ENCODE measurements around the gene EML4. TPM values are rescaled to one million over a fixed set of nuclear protein-coding genes. Genes with fewer than 3 reads are reported as not detected.
"Not testable (repeated sequence)": the region's sequence is repeated elsewhere in the genome, so short reads cannot be mapped to it uniquely, and the experiment has no call there.

Gene EML4
- total RNA-seq, 3 donors from 2014 or later: 57.1 to 60.0 (median 58.2) TPM

DNA sequence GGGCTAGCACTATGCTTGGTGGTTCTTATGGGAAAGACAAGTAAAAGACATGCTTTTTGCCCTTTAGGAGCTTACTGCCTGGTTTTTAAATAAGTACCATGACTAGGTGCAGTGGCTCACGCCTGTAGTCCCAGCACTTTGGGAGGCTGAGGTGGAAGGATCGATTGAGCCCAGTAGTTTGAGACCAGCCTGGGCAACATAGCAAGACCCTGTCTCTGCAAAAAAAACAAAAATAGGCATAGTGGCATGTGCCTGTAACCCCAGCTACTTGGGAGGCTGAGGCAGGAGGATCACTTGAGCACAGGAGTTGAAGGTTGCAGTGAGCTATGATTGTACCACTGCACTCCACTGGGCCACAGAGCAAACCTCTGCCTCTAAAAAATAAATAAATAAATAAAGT is 4.3 kb downstream of the EML4 start:
- H3K27me3 Mint-ChIP-seq (ENCODE audit: low read depth); H3K9me3 Mint-ChIP-seq; DNase-seq; ATAC-seq; H3K4me3 Mint-ChIP-seq: not testable (repeated sequence)
- Mint-ChIP-seq H3K36me3 (ENCODE audit: insufficient read depth) (peaks cover 12% of the 10 kb centered on the region), H3K4me1 (ENCODE audit: low read depth) (peaks cover 55% of the 10 kb centered on the region)

GRCh38 chr2:42176992-42177738 is 8.0 kb downstream of the EML4 start:
- Mint-ChIP-seq H3K27me3 (ENCODE audit: low read depth) (no peaks in the 10 kb centered on the region), H3K9me3 (no peaks in the 10 kb centered on the region), H3K4me1 (ENCODE audit: low read depth) (peaks cover 79% of the 10 kb centered on the region), H3K36me3 (ENCODE audit: insufficient read depth) (peaks cover 27% of the 10 kb centered on the region), H3K4me3 (no peak overlapping the region)
- no peak for ATAC-seq
- DNase-seq: no peak

DNA sequence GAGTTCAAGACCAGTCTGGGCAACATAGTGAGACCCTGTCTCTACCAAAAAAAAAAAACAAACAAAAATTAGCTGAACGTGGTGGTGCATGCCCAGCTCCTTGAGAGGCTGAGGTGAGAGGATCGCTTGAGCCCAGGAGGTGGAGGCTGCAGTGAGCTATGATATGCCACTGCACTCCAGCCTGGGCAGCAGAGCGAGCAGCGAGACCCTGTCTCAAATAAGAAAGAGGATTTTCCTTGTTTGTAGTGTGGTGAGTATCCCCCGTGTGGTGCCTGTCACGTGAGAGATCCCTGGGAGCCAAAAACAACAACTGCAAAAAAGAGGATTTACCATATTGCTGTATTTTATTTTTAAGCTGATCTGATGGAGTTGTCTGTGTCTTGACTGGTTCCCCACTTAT is 9.2 kb downstream of the EML4 start:
- Mint-ChIP-seq H3K4me3 (no peak overlapping the region), H3K27me3 (ENCODE audit: low read depth) (no peaks in the 10 kb centered on the region), H3K36me3 (ENCODE audit: insufficient read depth) (peaks cover 30% of the 10 kb centered on the region), H3K4me1 (ENCODE audit: low read depth) (peaks cover 79% of the 10 kb centered on the region), H3K9me3 (no peaks in the 10 kb centered on the region)
- ATAC-seq (no peak), DNase-seq (no peak)

DNA sequence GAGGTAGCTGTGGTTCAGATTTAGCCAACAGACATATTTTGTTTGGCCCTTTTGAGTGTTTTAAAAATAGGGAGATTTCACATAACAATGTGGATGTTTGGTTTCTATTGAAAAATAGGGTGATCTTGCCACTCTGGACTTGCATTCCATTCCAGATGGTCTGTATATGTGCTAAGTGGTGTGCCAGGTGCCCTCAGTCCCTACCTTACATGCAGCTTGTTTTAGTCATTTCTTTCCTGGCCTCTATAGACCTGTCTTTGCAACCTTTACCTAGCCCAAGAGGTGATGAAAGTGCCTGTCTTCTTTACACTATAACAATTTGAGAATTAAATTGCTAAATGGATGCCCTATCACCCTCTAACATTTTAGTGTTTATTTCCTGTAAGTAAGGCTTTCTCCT is 11.1 kb downstream of the EML4 start:
- peaks cover 30% of the 10 kb centered on the region for H3K36me3 Mint-ChIP-seq (ENCODE audit: insufficient read depth)
- peaks cover 84% of the 10 kb centered on the region for H3K4me1 Mint-ChIP-seq (ENCODE audit: low read depth)
- H3K9me3 Mint-ChIP-seq: no peaks in the 10 kb centered on the region
- H3K27me3 Mint-ChIP-seq (ENCODE audit: low read depth): no peaks in the 10 kb centered on the region
- no peak overlapping the region for H3K4me3 Mint-ChIP-seq
- DNase-seq: no peak
- peak; percentile 14 to 23 for ATAC-seq

DNA sequence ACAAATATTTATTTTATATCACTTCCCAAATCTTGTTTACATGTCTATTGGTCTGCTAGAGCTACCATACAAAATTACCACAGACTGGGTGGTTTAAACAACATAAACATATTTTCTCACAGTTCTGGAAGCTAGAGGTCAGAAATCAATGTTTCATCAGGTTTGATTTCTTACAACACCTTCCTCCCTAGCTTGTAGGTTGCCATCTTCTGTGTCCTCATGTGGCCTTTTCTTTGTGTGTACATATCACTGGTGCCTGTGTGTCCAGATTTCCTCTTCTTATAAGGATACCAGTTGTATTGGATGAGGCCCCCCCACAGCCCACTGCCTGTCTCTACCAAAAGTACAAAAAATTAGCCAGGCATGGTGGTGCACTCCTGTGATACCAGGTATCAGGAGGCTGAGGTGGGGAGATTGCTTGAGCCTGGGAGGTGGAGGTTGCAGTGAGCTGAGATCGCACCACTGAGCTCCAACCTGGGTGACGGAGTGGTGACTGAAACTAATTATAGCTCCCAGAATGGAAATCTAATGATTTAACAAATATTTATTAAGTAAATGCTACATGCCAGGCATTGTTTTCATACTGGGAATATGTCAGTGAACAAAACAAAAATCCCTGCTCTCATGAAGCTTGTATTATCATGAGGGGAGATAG is 13.6 kb downstream of the EML4 start:
- ATAC-seq: no peak
- no peaks in the 10 kb centered on the region for H3K27me3 Mint-ChIP-seq (ENCODE audit: low read depth)
- no peaks in the 10 kb centered on the region for H3K9me3 Mint-ChIP-seq
- peaks cover 33% of the 10 kb centered on the region for H3K36me3 Mint-ChIP-seq (ENCODE audit: insufficient read depth)
- H3K4me3 Mint-ChIP-seq: no peak overlapping the region
- no peak for DNase-seq
- peaks cover 83% of the 10 kb centered on the region for H3K4me1 Mint-ChIP-seq (ENCODE audit: low read depth)

GRCh38 chr2:42183775-42184174 is 14.6 kb downstream of the EML4 start:
- no peak overlapping the region for H3K4me3 Mint-ChIP-seq
- H3K9me3 Mint-ChIP-seq: no peaks in the 10 kb centered on the region
- ATAC-seq: peak in 1 of 2 donors; percentile 35
- H3K36me3 Mint-ChIP-seq (ENCODE audit: insufficient read depth): peaks cover 29% of the 10 kb centered on the region
- no peak for DNase-seq
- peaks cover 76% of the 10 kb centered on the region for H3K4me1 Mint-ChIP-seq (ENCODE audit: low read depth)
- H3K27me3 Mint-ChIP-seq (ENCODE audit: low read depth): no peaks in the 10 kb centered on the region

GRCh38 chr2:42184346-42184745 is 15.2 kb downstream of the EML4 start:
- H3K9me3 Mint-ChIP-seq: no peaks in the 10 kb centered on the region
- H3K4me1 Mint-ChIP-seq (ENCODE audit: low read depth): peaks cover 74% of the 10 kb centered on the region
- no peak for ATAC-seq
- H3K27me3 Mint-ChIP-seq (ENCODE audit: low read depth): no peaks in the 10 kb centered on the region
- H3K4me3 Mint-ChIP-seq: no peak overlapping the region
- peaks cover 26% of the 10 kb centered on the region for H3K36me3 Mint-ChIP-seq (ENCODE audit: insufficient read depth)
- no peak for DNase-seq

DNA sequence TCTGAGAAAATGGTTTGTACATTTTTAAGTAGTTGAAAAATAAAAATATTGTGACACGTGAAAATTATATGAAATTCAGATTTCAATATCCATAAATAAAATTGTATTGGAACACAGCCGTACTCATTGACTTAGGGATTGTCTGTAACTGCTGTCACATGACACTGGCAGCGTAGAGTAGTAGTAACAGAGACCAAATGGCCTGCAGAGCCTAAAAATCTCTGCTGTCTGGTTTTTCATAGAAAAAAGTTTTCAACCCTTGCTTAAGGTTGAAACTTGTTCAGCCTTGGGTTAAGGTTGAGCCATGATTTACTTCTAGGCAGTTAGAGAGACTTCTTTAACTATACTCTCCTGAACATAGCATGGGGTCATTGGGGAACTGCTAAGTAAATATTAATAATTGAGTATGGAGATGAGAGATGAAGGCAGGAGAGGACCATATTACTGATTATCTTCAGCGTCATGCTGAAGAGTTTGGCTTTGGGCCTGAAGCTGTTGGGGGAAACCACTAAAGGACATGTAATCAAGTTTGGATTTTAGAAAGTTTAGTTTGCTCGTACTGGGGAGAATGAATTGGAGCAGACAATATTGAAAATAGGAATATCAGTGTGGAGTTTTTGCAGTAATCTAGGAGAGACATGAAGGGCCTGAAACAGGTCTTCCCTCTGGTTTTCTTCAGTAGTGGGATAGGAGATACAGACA is 16.2 kb downstream of the EML4 start:
- ATAC-seq (no peak), DNase-seq (no peak)
- H3K4me3 Mint-ChIP-seq: no peak overlapping the region
- H3K9me3 Mint-ChIP-seq: no peaks in the 10 kb centered on the region
- H3K36me3 Mint-ChIP-seq (ENCODE audit: insufficient read depth): peaks cover 23% of the 10 kb centered on the region
- no peaks in the 10 kb centered on the region for H3K27me3 Mint-ChIP-seq (ENCODE audit: low read depth)
- H3K4me1 Mint-ChIP-seq (ENCODE audit: low read depth): peaks cover 71% of the 10 kb centered on the region

DNA sequence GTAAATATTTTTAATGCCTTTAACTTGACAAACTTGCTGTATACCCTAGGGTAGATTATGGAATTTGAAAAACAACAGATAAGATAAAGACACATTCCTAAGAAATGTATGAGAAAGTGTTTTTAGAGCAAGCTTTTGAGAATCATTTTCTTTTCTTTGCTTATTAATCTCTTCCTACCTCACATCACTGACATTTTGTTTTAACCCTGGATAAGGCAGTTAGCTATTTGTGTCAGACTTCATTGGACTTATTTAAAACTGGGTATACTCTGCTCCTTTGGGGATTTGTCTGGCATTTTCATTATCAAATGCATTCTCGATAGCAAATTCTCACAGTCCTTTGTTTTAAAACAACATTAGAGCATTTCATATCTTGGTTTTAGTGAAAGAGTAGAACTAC is 17.2 kb downstream of the EML4 start:
- Mint-ChIP-seq H3K4me3 (no peak overlapping the region), H3K9me3 (no peaks in the 10 kb centered on the region), H3K27me3 (ENCODE audit: low read depth) (no peaks in the 10 kb centered on the region), H3K36me3 (ENCODE audit: insufficient read depth) (peaks cover 17% of the 10 kb centered on the region), H3K4me1 (ENCODE audit: low read depth) (peaks cover 73% of the 10 kb centered on the region)
- DNase-seq (no peak), ATAC-seq (no peak)

GRCh38 chr2:42186945-42187632 is 17.9 kb downstream of the EML4 start:
- DNase-seq (no peak), ATAC-seq (no peak)
- no peaks in the 10 kb centered on the region for H3K9me3 Mint-ChIP-seq
- H3K4me3 Mint-ChIP-seq: no peak overlapping the region
- H3K4me1 Mint-ChIP-seq (ENCODE audit: low read depth): peaks cover 75% of the 10 kb centered on the region
- peaks cover 15% of the 10 kb centered on the region for H3K36me3 Mint-ChIP-seq (ENCODE audit: insufficient read depth)
- no peaks in the 10 kb centered on the region for H3K27me3 Mint-ChIP-seq (ENCODE audit: low read depth)

DNA sequence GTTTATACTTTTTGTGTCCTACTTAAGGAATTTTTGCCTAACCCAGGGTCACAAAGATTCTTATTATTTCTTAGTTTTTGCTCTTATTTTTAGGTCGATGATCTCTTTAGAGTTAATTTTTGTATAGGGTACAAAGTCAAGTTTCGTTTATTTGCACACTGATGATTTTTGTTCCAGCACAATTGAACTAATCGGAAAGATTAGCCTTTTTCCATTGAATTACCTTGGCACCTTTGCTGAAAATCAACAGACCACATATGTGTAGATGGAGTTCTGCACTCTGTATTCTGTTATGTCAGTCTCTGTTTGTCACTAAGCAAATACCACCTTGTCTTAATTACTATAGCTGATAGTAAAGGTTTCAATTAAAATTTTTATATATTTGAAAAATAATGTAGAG is 18.7 kb downstream of the EML4 start:
- H3K36me3 Mint-ChIP-seq (ENCODE audit: insufficient read depth): peaks cover 12% of the 10 kb centered on the region
- H3K4me1 Mint-ChIP-seq (ENCODE audit: low read depth): peaks cover 75% of the 10 kb centered on the region
- ATAC-seq (no peak), DNase-seq (no peak)
- H3K27me3 Mint-ChIP-seq (ENCODE audit: low read depth): no peaks in the 10 kb centered on the region
- no peak overlapping the region for H3K4me3 Mint-ChIP-seq
- H3K9me3 Mint-ChIP-seq: no peaks in the 10 kb centered on the region

DNA sequence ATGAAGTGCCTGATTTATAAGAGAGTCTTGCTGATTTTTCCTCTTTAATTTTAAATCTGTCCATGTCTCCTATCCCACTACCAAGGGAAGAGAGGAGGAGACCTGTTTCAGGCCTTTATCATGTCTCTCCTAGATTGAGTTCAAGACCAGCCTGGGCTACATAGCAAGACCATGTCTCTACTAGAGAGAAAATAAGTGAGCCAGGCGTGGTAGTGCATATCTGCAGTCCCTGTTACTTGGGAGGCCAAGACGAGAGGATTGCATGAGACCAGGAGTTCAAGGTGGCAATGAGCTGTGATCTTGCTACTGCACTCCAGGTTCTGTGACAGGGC is 20.0 kb downstream of the EML4 start:
- ATAC-seq (no peak), DNase-seq (no peak)
- Mint-ChIP-seq H3K4me3 (no peak overlapping the region), H3K4me1 (ENCODE audit: low read depth) (peaks cover 76% of the 10 kb centered on the region), H3K27me3 (ENCODE audit: low read depth) (no peaks in the 10 kb centered on the region), H3K36me3 (ENCODE audit: insufficient read depth) (peaks cover 12% of the 10 kb centered on the region), H3K9me3 (no peaks in the 10 kb centered on the region)

- Mint-ChIP-seq H3K4me3 (no peak overlapping the region), H3K36me3 (ENCODE audit: insufficient read depth) (peaks cover 12% of the 10 kb centered on the region), H3K4me1 (ENCODE audit: low read depth) (peaks cover 72% of the 10 kb centered on the region), H3K27me3 (ENCODE audit: low read depth) (no peaks in the 10 kb centered on the region), H3K9me3 (no peaks in the 10 kb centered on the region)
- DNase-seq (no peak), ATAC-seq (no peak)
Measured at GRCh38 chr2:42190191-42190590, 21.0 kb downstream of the EML4 start.

DNA sequence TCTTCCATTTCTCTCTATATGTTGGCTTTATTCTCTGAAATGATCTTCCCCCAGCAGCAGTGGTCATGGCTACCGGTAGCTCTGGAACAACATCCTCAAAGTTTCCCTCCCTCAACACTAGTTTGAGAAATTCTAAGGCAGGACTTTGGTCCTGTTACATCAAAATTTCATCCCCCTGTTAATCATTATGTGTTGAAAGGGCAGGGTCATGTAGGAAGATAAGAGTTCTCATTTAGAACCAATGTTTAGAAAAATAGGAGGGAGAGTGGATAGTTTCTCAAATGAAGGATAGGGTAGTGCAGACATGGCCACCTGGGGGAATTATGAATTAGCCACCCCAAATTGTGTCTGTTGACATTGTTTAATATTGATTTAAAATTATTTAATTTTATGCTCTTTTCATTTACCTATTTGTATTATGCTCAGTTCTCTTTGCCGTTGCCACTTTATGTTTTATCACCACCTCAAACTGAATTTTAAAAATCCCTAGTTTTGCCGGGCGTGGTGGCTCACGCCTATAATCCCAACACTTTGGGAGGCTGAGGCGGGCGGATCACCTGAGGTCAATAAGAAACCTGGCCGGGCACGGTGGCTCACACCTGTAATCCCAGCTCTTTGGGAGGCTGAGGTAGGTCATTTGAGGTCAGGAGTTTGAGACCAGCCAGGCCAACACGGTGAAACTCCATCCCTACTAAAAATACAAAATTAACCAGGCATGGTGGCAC is 22.3 kb downstream of the EML4 start:
- DNase-seq (no peak), ATAC-seq (no peak)
- Mint-ChIP-seq H3K9me3 (no peaks in the 10 kb centered on the region), H3K4me3 (no peak overlapping the region), H3K4me1 (ENCODE audit: low read depth) (peaks cover 72% of the 10 kb centered on the region), H3K36me3 (ENCODE audit: insufficient read depth) (peaks cover 7% of the 10 kb centered on the region), H3K27me3 (ENCODE audit: low read depth) (no peaks in the 10 kb centered on the region)
